K562 (cell line): ENCODE results near the gene RAB31. TPM values are rescaled to one million over a fixed set of nuclear protein-coding genes. Genes with fewer than 3 reads are reported as not detected.

Source experiments
- CBX3 ChIP-seq, 2 experiments: IDR thresholded peaks; 1 replicate in 1 of 2; 2 replicates in 1 of 2; pipeline ENCODE4 v1.6.1; 2012; ENCODE audit warnings: inconsistent platforms in 2 of 2, low read length in 2 of 2, borderline replicate concordance in 1 of 2, control low read depth in 1 of 2
- COPS2 ChIP-seq: fragments of 450-650 bp; conservative IDR thresholded peaks from 2 replicates; pipeline ENCODE4 v1.6.1; 2016; ENCODE audit warnings: mild to moderate bottlenecking, moderate library complexity
- CREM ChIP-seq: IDR thresholded peaks from 2 replicates; pipeline ENCODE4 v1.6.1; 2014; ENCODE audit warnings: antibody characterized with exemption, low read depth
- CXXC5 ChIP-seq: fragments of 250-450 bp; sonication (Bioruptor Pico); IDR thresholded peaks from 2 replicates; pipeline ENCODE4 v1.8.0; 2022; ENCODE audit warnings: inconsistent platforms, mild to moderate bottlenecking, moderate library complexity
- DMBX1 ChIP-seq: fragments of 250-450 bp; sonication (Bioruptor Pico); IDR thresholded peaks from 2 replicates; pipeline ENCODE4 v1.8.0; 2022; ENCODE audit warnings: inconsistent platforms, mild to moderate bottlenecking, moderate library complexity, borderline replicate concordance
- EP400 ChIP-seq: fragments of 450-650 bp; IDR thresholded peaks from 2 replicates; pipeline ENCODE4 v1.6.1; 2017; ENCODE audit warnings: antibody characterized with exemption, mild to moderate bottlenecking, moderate library complexity
- ERF ChIP-seq: fragments of 450-650 bp; formaldehyde crosslinking; IDR thresholded peaks from 2 replicates; pipeline ENCODE4 v1.4.0; 2020; ENCODE audit warnings: mild to moderate bottlenecking, mixed read lengths
- L3MBTL2 ChIP-seq: fragments of 450-650 bp; IDR thresholded peaks from 2 replicates; pipeline ENCODE4 v1.6.1; 2016; ENCODE audit warnings: mild to moderate bottlenecking, moderate library complexity
- RCOR1 ChIP-seq, 2 experiments: IDR thresholded peaks; 2 replicates each; pipeline ENCODE4 v1.6.1; 2012; ENCODE audit warnings: low read depth in 2 of 2, low read length in 2 of 2, borderline replicate concordance in 1 of 2, improper control_type of control experiment in 1 of 2
- SMARCE1 ChIP-seq: fragments of 450-650 bp; IDR thresholded peaks from 2 replicates; pipeline ENCODE4 v1.7.1; 2016; ENCODE audit warnings: mild to moderate bottlenecking
- SPI1 ChIP-seq: IDR thresholded peaks from 2 replicates; pipeline ENCODE4 v1.6.1; 2011; ENCODE audit warnings: low read depth, low read length, control low read depth, borderline replicate concordance
- TBL1XR1 ChIP-seq, 2 experiments: IDR thresholded peaks; 2 replicates each; pipeline ENCODE4 v1.6.1; 2012; ENCODE audit warnings: improper control_type of control experiment in 2 of 2, low read length in 2 of 2, mild to moderate bottlenecking in 1 of 2
- TSC22D4 ChIP-seq: fragments of 450-650 bp; IDR thresholded peaks from 2 replicates; pipeline ENCODE4 v1.6.1; 2016; ENCODE audit warnings: missing genetic modification characterization, missing biosample characterization, control low read depth
- YY1 ChIP-seq, 3 experiments: IDR thresholded peaks; 2 replicates each; pipeline ENCODE4 v1.6.1; 2011; ENCODE audit warnings: low read length in 2 of 3, mild to moderate bottlenecking in 2 of 3, moderate library complexity in 2 of 3, borderline replicate concordance in 1 of 3, control low read depth in 1 of 3, low read depth in 1 of 3; ENCODE audit not compliant: insufficient read depth in 3 of 3, insufficient replicate concordance in 2 of 3, control insufficient read depth in 1 of 3, insufficient read length in 1 of 3; ENCODE audit errors: extremely low read depth in 1 of 3
- ZNF695 ChIP-seq: fragments of 450-650 bp; formaldehyde crosslinking; IDR thresholded peaks from 2 replicates; pipeline ENCODE4 v1.4.0; 2020; ENCODE audit warnings: mild to moderate bottlenecking, moderate library complexity
- polyA plus RNA-seq, 8 experiments: library from polyadenylated mRNA; depleted of rRNA in 4 of 8; stranded (reverse) in 5 of 8; unstranded in 3 of 8; fragments of >200 nt; fragmentation: Nextera tagmentation in 2 of 8; fragmentation: Illumina TruSeq in 1 of 8; extraction: Ambion mirVana in 2 of 8; extraction: Trizol in 1 of 8; gene quantifications; 2 replicates each; pipeline versions ENCODE4 v1.2.1 to v1.2.3, GENCODE V29; 2011 to 2014; ENCODE audit warnings: inconsistent platforms in 1 of 8, missing spikeins in 1 of 8
- total RNA-seq, 7 experiments: library from RNA; depleted of rRNA in 6 of 7; stranded (reverse); fragments of >200 nt in 6 of 7; fragmentation: Illumina TruSeq in 2 of 7; extraction: Trizol in 2 of 7; gene quantifications; 2 replicates each; pipeline versions ENCODE4 v1.2.1 to v1.2.3, GENCODE V29; 2011 to 2021; ENCODE audit warnings: low replicate concordance in 1 of 7
- TF ChIP-seq, protein P1 (sequence below): sonication (generic); formaldehyde crosslinking; IDR thresholded peaks from 2 replicates; pipeline ENCODE4 v1.9.0; 2022; ENCODE audit warnings: mild to moderate bottlenecking, missing genetic modification reagents
- TF ChIP-seq, protein P2 (sequence below): sonication (generic); formaldehyde crosslinking; IDR thresholded peaks from 2 replicates; pipeline ENCODE4 v1.8.0; 2022; ENCODE audit warnings: missing genetic modification reagents, mild to moderate bottlenecking, moderate library complexity, borderline replicate concordance

RAB31 gene
- total and polyA plus RNA-seq, 9 of the 15 experiments (the other 6 are each of a cell fraction or from before 2014, with no cell fraction given) = 20.7 to 70.4 (median 41.3) TPM

DNA sequence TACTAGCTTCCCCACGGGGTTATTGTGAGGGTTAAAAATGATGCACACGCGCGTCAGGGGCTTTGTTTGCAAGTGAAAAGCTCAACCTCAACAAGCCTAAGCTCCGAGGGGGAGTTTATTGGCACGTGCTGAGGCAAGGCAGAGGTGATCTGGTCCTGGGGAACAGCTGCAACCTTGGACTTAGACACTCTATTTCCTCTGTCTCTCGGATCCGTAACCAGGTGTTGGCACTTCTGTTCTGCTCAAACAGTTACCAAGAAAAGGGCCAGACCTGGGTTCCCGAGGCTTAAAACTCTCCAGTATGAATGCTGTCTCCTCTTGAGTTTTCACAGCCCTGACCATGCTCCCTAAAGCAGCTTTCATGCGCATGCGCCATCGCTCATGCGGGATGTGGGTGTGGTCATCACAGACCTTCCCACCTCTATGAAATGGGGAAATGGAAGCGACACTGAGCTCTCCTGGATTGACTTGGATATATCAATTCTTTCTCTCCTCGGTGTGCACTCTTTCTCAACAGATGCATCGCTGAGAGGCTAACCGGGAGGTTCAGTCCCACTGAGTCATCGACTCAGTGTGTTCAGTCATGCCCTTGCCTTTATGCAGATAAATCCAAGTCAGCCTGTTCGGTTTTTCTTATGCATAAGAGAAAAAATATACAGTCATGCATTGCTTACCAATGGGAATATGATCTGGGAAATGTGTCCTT lies 19.9 kb upstream of the RAB31 start (continued):
- TF ChIP-seq TBL1XR1 (IDR thresholded peaks at IDR 0.05; ENCODE audit: low read length in 2 of 2) = 0 out of 4 replicates have a peak, but pooled peaks of 1 of the 2 experiments have one; percentile 35
- TF ChIP-seq ERF = 0 out of 2 replicates have a peak, but pooled peaks have one; percentile 15
- TF ChIP-seq ZNF695 (CRISPR knock-in tag) = no peak
- TF ChIP-seq, protein P1, sequence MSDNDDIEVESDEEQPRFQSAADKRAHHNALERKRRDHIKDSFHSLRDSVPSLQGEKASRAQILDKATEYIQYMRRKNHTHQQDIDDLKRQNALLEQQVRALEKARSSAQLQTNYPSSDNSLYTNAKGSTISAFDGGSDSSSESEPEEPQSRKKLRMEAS (CRISPR knock-in tag) = peak; percentile 87
- peak in 1 of 3 experiments; percentile 38 for TF ChIP-seq YY1 (IDR thresholded peaks at IDR 0.05; ENCODE audit: borderline replicate concordance in 1 of 3, control insufficient read depth in 1 of 3, extremely low read depth in 1 of 3, insufficient read depth in 3 of 3, insufficient read length in 1 of 3, insufficient replicate concordance in 2 of 3, low read depth in 1 of 3, low read length in 2 of 3)
- peak; percentile 77 for TF ChIP-seq DMBX1 (CRISPR knock-in tag)
- no peak for TF ChIP-seq CREM
- TF ChIP-seq, protein P2, sequence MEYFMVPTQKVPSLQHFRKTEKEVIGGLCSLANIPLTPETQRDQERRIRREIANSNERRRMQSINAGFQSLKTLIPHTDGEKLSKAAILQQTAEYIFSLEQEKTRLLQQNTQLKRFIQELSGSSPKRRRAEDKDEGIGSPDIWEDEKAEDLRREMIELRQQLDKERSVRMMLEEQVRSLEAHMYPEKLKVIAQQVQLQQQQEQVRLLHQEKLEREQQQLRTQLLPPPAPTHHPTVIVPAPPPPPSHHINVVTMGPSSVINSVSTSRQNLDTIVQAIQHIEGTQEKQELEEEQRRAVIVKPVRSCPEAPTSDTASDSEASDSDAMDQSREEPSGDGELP (CRISPR knock-in tag) = no peak
- peak; percentile 93 for TF ChIP-seq SPI1
- TF ChIP-seq COPS2 = no peak
- no peak for TF ChIP-seq CBX3 (IDR thresholded peaks at IDR 0.05; ENCODE audit: borderline replicate concordance in 1 of 2, low read length in 2 of 2)
- TF ChIP-seq EP400 = peak; percentile 41; the same call in 1 of the 2 replicates
- TF ChIP-seq TSC22D4 (tag) = no peak
- peak; percentile 45 for TF ChIP-seq CXXC5 (CRISPR knock-in tag)
- 0 out of 4 replicates have a peak, but pooled peaks of 1 of the 2 experiments have one; percentile 12 for TF ChIP-seq RCOR1 (IDR thresholded peaks at IDR 0.05; ENCODE audit: borderline replicate concordance in 1 of 2, low read depth in 2 of 2, low read length in 2 of 2)
- TF ChIP-seq L3MBTL2 = peak; percentile 93
- 0 out of 2 replicates have a peak, but pooled peaks have one; percentile 22 for TF ChIP-seq SMARCE1
- TF ChIP-seq, all 486 proteins: peak for 54
